ENCODE data around the gene FAM171A2. TPM values are rescaled to one million over a fixed set of nuclear protein-coding genes. Genes with fewer than 3 reads are reported as not detected.

Gene FAM171A2
- total and polyA plus RNA-seq, 10 of the 15 experiments (the other 5 are each of a cell fraction or from before 2014, with no cell fraction given): 0.08 to 1.7 (median 0.27) TPM; not detected in 2

DNA sequence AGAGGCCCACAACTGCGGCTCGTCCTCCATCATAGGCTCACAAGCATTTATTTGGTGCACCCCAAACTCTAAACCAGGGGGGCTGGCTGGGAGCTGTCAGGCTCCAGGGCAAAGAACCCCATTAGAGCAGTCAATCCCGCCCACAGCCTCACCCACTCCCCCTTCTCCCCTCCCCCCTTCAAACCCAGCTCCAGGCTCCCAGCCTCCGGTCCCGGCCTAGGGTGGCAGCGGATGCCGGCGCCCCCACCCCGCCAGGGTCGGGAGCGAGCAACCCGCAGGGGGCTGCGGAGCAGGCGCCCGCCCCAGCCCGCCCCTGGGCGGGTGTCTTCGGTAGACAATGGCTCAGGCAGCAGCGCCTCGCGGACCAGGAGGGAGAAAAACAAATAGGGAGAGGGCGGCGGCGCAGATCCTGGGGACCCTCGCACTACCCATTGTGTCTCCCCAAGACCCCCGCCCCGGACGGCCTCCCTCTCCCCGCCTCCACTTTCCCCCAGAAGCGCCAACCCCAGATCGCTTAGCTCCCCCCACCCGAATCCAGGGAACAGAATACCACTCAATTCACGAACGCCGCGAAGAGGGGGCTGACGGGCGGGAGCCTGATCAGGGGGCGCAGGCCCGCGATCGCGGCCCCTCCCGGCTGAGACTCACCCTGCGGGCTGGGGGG, 572 bp downstream of the FAM171A2 start:
- POLR2A ChIA-PET: interaction anchor here (0.6 to 1.5 kb wide), 2 partner anchors 36 to 797 kb away, joined by 3 to 7 read pairs; no protein-coding TSS in a partner anchor
- FAIRE-seq (no peak), DNase-seq (ENCODE audit: low read depth, low spot score) (no peak), ATAC-seq (peak; percentile 58)
- Histone ChIP-seq H2AFZ (ENCODE audit: control insufficient read depth, low read depth, low read length) (peak overlapping the region; percentile 66), H3K9me3 (replicated peaks; ENCODE audit: control insufficient read depth, insufficient read depth, low read length) (no peaks in the 10 kb centered on the region), H3K9ac (ENCODE audit: control insufficient read depth, insufficient read depth, low read length) (peak overlapping the region; percentile 34; the same call in 1 of the 2 replicates), H3K4me1 (ENCODE audit: control insufficient read depth, insufficient read depth, low read length) (no peaks in the 10 kb centered on the region), H3K79me2 (ENCODE audit: control insufficient read depth, insufficient read depth, low read length) (no peaks in the 10 kb centered on the region), H3K4me3 (peak overlapping the region; percentile 67), H3K27ac (ENCODE audit: control insufficient read depth, insufficient read depth) (no peak overlapping the region), H4K20me1 (ENCODE audit: control insufficient read depth, insufficient read depth) (no peaks in the 10 kb centered on the region), H3K27me3 (replicated peaks in 1 of 2; ENCODE audit: control insufficient read depth in 2 of 2, insufficient read depth in 2 of 2, low read length in 1 of 2) (peaks cover 0 to 2% of the 10 kb centered on the region in 2 experiments; a peak in 3 of 4 replicates), H3K36me3 (ENCODE audit: control insufficient read depth in 2 of 2, insufficient read depth in 2 of 2, low read length in 1 of 2) (no peaks in the 10 kb centered on the region), H3K4me2 (ENCODE audit: control insufficient read depth, insufficient read depth) (peak overlapping the region; percentile 94)
- in situ Hi-C loops (cut with MboI): no loop called here
- SMC1A ChIA-PET (ENCODE audit: uncharacterized antibody, unreplicated experiment): interaction anchor here (0.5 to 1.0 kb wide), 3 partner anchors 13 to 115 kb away, joined by 3 read pairs; no protein-coding TSS in a partner anchor
- no TSS peak for BruUV-seq (replicated peaks)
- RAD21 ChIA-PET (ENCODE audit: unreplicated experiment): interaction anchor here (0.9 to 1.5 kb wide), 4 partner anchors 9 to 159 kb away, joined by 3 to 4 read pairs (median 3); no protein-coding TSS in a partner anchor
- intact Hi-C loops (cut with micrococcal nuclease; ENCODE audit: unreplicated experiment): no loop called here
- under 1% methylated on average over 27 of the region's 45 CpGs for WGBS (ENCODE audit: insufficient coverage, insufficient replicate concordance, low lambda C conversion rate, missing lambda C conversion rate)
- TF ChIP-seq CHD1 (IDR thresholded peaks at IDR 0.05; ENCODE audit: low read depth, low read length): no peak
- TF ChIP-seq, protein P1, sequence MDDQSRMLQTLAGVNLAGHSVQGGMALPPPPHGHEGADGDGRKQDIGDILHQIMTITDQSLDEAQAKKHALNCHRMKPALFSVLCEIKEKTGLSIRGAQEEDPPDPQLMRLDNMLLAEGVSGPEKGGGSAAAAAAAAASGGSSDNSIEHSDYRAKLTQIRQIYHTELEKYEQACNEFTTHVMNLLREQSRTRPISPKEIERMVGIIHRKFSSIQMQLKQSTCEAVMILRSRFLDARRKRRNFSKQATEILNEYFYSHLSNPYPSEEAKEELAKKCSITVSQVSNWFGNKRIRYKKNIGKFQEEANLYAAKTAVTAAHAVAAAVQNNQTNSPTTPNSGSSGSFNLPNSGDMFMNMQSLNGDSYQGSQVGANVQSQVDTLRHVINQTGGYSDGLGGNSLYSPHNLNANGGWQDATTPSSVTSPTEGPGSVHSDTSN (IDR thresholded peaks at IDR 0.05; ENCODE audit: insufficient replicate concordance, low read depth, low read length): no peak
- TF ChIP-seq, protein P2, sequence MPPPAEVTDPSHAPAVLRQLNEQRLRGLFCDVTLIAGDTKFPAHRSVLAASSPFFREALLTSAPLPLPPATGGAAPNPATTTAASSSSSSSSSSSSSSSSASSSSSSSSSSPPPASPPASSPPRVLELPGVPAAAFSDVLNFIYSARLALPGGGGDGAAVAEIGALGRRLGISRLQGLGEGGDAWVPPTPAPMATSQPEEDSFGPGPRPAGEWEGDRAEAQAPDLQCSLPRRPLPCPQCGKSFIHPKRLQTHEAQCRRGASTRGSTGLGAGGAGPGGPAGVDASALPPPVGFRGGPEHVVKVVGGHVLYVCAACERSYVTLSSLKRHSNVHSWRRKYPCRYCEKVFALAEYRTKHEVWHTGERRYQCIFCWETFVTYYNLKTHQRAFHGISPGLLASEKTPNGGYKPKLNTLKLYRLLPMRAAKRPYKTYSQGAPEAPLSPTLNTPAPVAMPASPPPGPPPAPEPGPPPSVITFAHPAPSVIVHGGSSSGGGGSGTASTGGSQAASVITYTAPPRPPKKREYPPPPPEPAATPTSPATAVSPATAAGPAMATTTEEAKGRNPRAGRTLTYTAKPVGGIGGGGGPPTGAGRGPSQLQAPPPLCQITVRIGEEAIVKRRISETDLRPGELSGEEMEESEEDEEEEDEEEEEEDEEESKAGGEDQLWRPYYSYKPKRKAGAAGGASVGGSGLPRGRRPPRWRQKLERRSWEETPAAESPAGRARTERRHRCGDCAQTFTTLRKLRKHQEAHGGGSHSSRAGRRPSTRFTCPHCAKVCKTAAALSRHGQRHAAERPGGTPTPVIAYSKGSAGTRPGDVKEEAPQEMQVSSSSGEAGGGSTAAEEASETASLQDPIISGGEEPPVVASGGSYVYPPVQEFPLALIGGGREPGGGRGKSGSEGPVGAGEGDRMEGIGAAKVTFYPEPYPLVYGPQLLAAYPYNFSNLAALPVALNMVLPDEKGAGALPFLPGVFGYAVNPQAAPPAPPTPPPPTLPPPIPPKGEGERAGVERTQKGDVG (CRISPR knock-in tag; IDR thresholded peaks at IDR 0.05): no peak
- CTCF ChIA-PET: interaction anchor here (0.7 to 2.9 kb wide), 16 partner anchors 9 to 563 kb away, joined by 3 to 11 read pairs (median 4); no protein-coding TSS in a partner anchor
